HepG2 (cell line): ENCODE results near the gene TTC24. TPM values are rescaled to one million over a fixed set of nuclear protein-coding genes. Genes with fewer than 3 reads are reported as not detected.

Source experiments
- ATAC-seq: fragments of 200-7000 bp; cut with Tn5 transposase; 3 replicates; pipeline ENCODE4 v1.9.1; 2020; ENCODE audit warnings: mild to moderate bottlenecking, moderate library complexity
- BruUV-seq: library from RNA; stranded (reverse); fragments of 400-500 nt; replicated peaks from 2 replicates; lab custom pipeline; 2021; lab: Mats Ljungman, UMichigan
- CTCF ChIA-PET: fragments of 300-600 bp; formaldehyde crosslinking; extraction: SDS; loops from one replicate; lab custom pipeline; 2021; ENCODE audit warnings: low total read pairs, inconsistent platforms, low intra/inter-chr PET ratio; lab: Yijun Ruan, JAX
- POLR2A ChIA-PET: fragments of 350-600 bp; sonication (Branson Sonifier 250); formaldehyde crosslinking; loops from one replicate; lab custom pipeline; 2020; ENCODE audit warnings: antibody characterized with exemption, inconsistent platforms; lab: Yijun Ruan, JAX
- DNase-seq: peaks from one replicate; pipeline ENCODE4 v3.0.0-alpha.2; 2015; ENCODE audit warnings: low spot score
- FAIRE-seq: peaks from 3 replicates; lab custom pipeline; 2011; peaks lifted over from hg19 to GRCh38; lab: Jason Lieb, UNC
- H2AFZ ChIP-seq: one replicate; pipeline ENCODE4 v1.6.1; 2011; ENCODE audit warnings: low read length, inconsistent platforms
- H3K27ac ChIP-seq: fragments of 300-600 bp; 3 replicates; pipeline ENCODE4 v1.8.0; 2011; ENCODE audit warnings: mixed run types, mild to moderate bottlenecking, mixed read lengths, low read length, inconsistent platforms; ENCODE audit not compliant: insufficient read depth; ENCODE audit errors: extremely low read length
- H3K27me3 ChIP-seq, 2 experiments: fragments of 200-600 bp in 1 of 2; 2 replicates in 1 of 2; 3 replicates in 1 of 2; pipeline versions ENCODE4 v1.6.0 to v1.8.0; 2011; ENCODE audit warnings: low read length in 2 of 2, mild to moderate bottlenecking in 2 of 2, moderate library complexity in 2 of 2, inconsistent platforms in 1 of 2; ENCODE audit not compliant: insufficient read depth in 2 of 2, control insufficient read depth in 1 of 2
- H3K36me3 ChIP-seq, 2 experiments: fragments of 200-600 bp in 1 of 2; replicated peaks in 1 of 2; 2 replicates in 1 of 2; 3 replicates in 1 of 2; pipeline versions ENCODE4 v1.5.1 to v1.8.0; 2011; ENCODE audit warnings: low read length in 2 of 2, inconsistent platforms in 1 of 2; ENCODE audit not compliant: insufficient read depth in 2 of 2, control insufficient read depth in 1 of 2
- H3K4me1 ChIP-seq: 2 replicates; pipeline ENCODE4 v1.5.1; 2012; ENCODE audit warnings: low read length, inconsistent platforms; ENCODE audit not compliant: insufficient read depth
- H3K4me2 ChIP-seq: 2 replicates; pipeline ENCODE4 v1.6.0; 2011; ENCODE audit warnings: low read depth, low read length, inconsistent platforms
- H3K4me3 ChIP-seq, 3 experiments: fragments of 200-600 bp in 1 of 3; sonication (generic), shearing (Covaris generic) in 1 of 3; replicated peaks in 1 of 3; 2 replicates each; pipeline ENCODE4 v1.5.1; 2011 to 2016; ENCODE audit warnings: low read length in 3 of 3, inconsistent platforms in 2 of 3, low read depth in 2 of 3, mild to moderate bottlenecking in 2 of 3, control low read depth in 1 of 3, mixed read lengths in 1 of 3; ENCODE audit not compliant: insufficient read depth in 1 of 3
- H3K79me2 ChIP-seq: one replicate; pipeline ENCODE4 v1.6.1; 2011; ENCODE audit warnings: low read length, inconsistent platforms; ENCODE audit not compliant: insufficient read depth
- H3K9ac ChIP-seq: 2 replicates; pipeline ENCODE4 v1.6.0; 2011; ENCODE audit warnings: mild to moderate bottlenecking, low read depth, low read length, inconsistent platforms; ENCODE audit not compliant: insufficient read depth
- H3K9me3 ChIP-seq: 2 replicates; pipeline ENCODE4 v1.5.1; 2012; ENCODE audit warnings: mild to moderate bottlenecking, low read length
- H4K20me1 ChIP-seq: 2 replicates; pipeline ENCODE4 v1.6.0; 2011; ENCODE audit warnings: inconsistent platforms, mild to moderate bottlenecking, low read length, moderate library complexity; ENCODE audit not compliant: insufficient read depth
- DMAP1 ChIP-seq: IDR thresholded peaks from 2 replicates; pipeline ENCODE4 v1.6.1; 2016
- ELF3 ChIP-seq: IDR thresholded peaks from 2 replicates; pipeline ENCODE4 v1.6.1; 2016; ENCODE audit warnings: missing genetic modification reagents, missing compliant biosample characterization
- MTA1 ChIP-seq: sonication (generic); formaldehyde crosslinking; IDR thresholded peaks from 2 replicates; pipeline ENCODE4 v1.4.0; 2020; ENCODE audit warnings: missing genetic modification reagents, mild to moderate bottlenecking, borderline replicate concordance
- NFKB2 ChIP-seq: sonication (generic); formaldehyde crosslinking; IDR thresholded peaks from 2 replicates; pipeline ENCODE4 v1.4.0; 2020; ENCODE audit warnings: missing genetic modification reagents, borderline replicate concordance
- PCBP1 ChIP-seq: fragments of 200-400 bp; formaldehyde crosslinking; IDR thresholded peaks from 2 replicates; pipeline ENCODE4 v1.6.1; 2017; ENCODE audit warnings: mild to moderate bottlenecking, low read depth, low read length, borderline replicate concordance
- RXRB ChIP-seq: IDR thresholded peaks from 2 replicates; pipeline ENCODE4 v1.6.1; 2016; ENCODE audit warnings: borderline replicate concordance, missing genetic modification reagents, missing compliant biosample characterization
- SNAI1 ChIP-seq: sonication (generic); formaldehyde crosslinking; IDR thresholded peaks from 2 replicates; pipeline ENCODE4 v1.5.0; 2020; ENCODE audit warnings: mild to moderate bottlenecking, missing genetic modification reagents, borderline replicate concordance
- ZBTB7A ChIP-seq: sonication (generic); formaldehyde crosslinking; IDR thresholded peaks from 2 replicates; pipeline ENCODE4 v1.8.0; 2022; ENCODE audit warnings: mild to moderate bottlenecking, missing genetic modification reagents
- ZNF251 ChIP-seq: sonication (generic); formaldehyde crosslinking; IDR thresholded peaks from 2 replicates; pipeline ENCODE4 v1.9.0; 2021; ENCODE audit warnings: mild to moderate bottlenecking, missing genetic modification reagents
- ZNF496 ChIP-seq: sonication (generic); formaldehyde crosslinking; IDR thresholded peaks from 2 replicates; pipeline ENCODE4 v1.8.1; 2023; ENCODE audit warnings: mild to moderate bottlenecking, moderate library complexity, missing genetic modification reagents; ENCODE audit not compliant: insufficient replicate concordance
- ZNF552 ChIP-seq: sonication (generic); formaldehyde crosslinking; IDR thresholded peaks from 2 replicates; pipeline ENCODE4 v1.9.0; 2022; ENCODE audit warnings: missing genetic modification reagents, mild to moderate bottlenecking, borderline replicate concordance
- ZNF746 ChIP-seq: sonication (generic); formaldehyde crosslinking; IDR thresholded peaks from 2 replicates; pipeline ENCODE4 v1.8.0; 2022; ENCODE audit warnings: mild to moderate bottlenecking, missing genetic modification reagents
- ZNF749 ChIP-seq: sonication (generic); formaldehyde crosslinking; IDR thresholded peaks from 2 replicates; pipeline ENCODE4 v1.8.0; 2022; ENCODE audit warnings: mild to moderate bottlenecking, missing genetic modification reagents, moderate library complexity, borderline replicate concordance
- WGBS: methylation state at CpG from one replicate; pipeline ENCODE4 v1.1.6; 2017; ENCODE audit warnings: low lambda C conversion rate; 5-methylcytosine and 5-hydroxymethylcytosine counted together
- in situ Hi-C: cut with HindIII; loops from 2 replicates; pipeline ENCODE4 v1.10.0; 2017; ENCODE audit warnings: low pct_unique_long_range_greater_than_20kb; ENCODE audit not compliant: extremely low pct_ligation_motif_present
- intact Hi-C: fragments of 100-400 bp; cut with micrococcal nuclease; formaldehyde crosslinking; loops from one replicate; pipeline ENCODE4 v1.10.0; 2022; ENCODE audit not compliant: unreplicated experiment
- polyA plus RNA-seq, 8 experiments: library from polyadenylated mRNA; depleted of rRNA in 3 of 8; stranded (reverse) in 7 of 8; unstranded in 1 of 8; fragments of >200 nt; fragmentation: Illumina TruSeq in 4 of 8; extraction: Trizol in 4 of 8; gene quantifications; 2 replicates each; pipeline versions ENCODE4 v1.2.1 to v1.2.3, GENCODE V29; 2011 to 2016; ENCODE audit warnings: low read depth in 4 of 8, missing spikeins in 1 of 8, mixed read lengths in 1 of 8; ENCODE audit not compliant: insufficient read depth in 1 of 8
- total RNA-seq, 5 experiments: library from RNA; depleted of rRNA; stranded (reverse); fragments of >200 nt; fragmentation: Illumina TruSeq; extraction: Trizol; gene quantifications; 2 replicates each; pipeline ENCODE4 v1.2.3, GENCODE V29; 2016; ENCODE audit warnings: low read depth in 1 of 5
- TF ChIP-seq, protein P1 (sequence below): IDR thresholded peaks from 2 replicates; pipeline ENCODE4 v1.6.1; 2016
- TF ChIP-seq, protein P2 (sequence below), 2 experiments: fragments of 450-650 bp in 1 of 2; sonication (generic) in 1 of 2; formaldehyde crosslinking; IDR thresholded peaks; 2 replicates each; pipeline versions ENCODE4 v1.5.0 to v1.8.0; 2020 to 2022; ENCODE audit warnings: mild to moderate bottlenecking in 1 of 2, missing genetic modification reagents in 1 of 2
- TF ChIP-seq, protein P3 (sequence below): sonication (generic); formaldehyde crosslinking; IDR thresholded peaks from 2 replicates; pipeline ENCODE4 v1.5.0; 2020; ENCODE audit warnings: mild to moderate bottlenecking, missing genetic modification reagents, borderline replicate concordance

TTC24 gene
- total and polyA plus RNA-seq, 2 of the 13 experiments (the other 11 are each of a cell fraction or from before 2014, with no cell fraction given) = 0.13 to 0.18 TPM

DNA sequence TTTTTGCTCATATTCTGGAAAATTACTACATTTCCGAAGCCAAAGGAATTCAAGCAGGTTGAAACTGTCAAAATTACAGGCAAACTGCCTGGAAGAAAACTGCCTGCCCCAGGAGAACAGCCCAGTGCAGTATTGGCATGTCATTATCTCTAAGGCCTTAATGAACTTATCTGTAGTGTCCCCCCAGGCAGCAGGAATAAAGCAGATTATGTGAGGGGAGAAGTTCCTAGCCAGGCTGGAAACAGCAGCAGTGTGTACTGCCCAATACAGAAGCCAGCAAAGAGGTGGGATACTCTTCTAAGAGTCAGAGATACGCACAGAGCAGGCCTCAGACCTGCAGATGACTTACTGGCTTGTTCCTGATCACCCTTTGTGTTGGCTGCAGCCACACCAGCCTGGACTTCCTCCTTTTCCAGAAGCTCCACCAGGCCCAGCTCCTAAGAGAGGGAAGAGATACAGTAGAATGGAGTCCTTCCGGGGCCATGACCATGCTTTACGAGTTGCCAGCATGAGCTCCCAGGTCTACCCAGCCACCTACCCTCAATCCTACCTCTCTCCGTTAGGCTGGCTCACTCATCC lies 18.8 kb upstream of the TTC24 start:
- no peak overlapping the region for H3K4me3 ChIP-seq
- H3K9me3 ChIP-seq = no peaks in the 10 kb centered on the region
- CTCF ChIA-PET = no interaction called here
- H3K36me3 ChIP-seq = peaks cover 15 to 48% of the 10 kb centered on the region in 2 experiments; a peak in 4 of 5 replicates
- POLR2A ChIA-PET = no interaction called here
- ATAC-seq (no peak), FAIRE-seq (no peak), DNase-seq (no peak)
- no peak overlapping the region for H3K9ac ChIP-seq
- 72% methylated on average over 5 of the region's 5 CpGs for WGBS
- no peak overlapping the region for H3K4me2 ChIP-seq
- no peaks in the 10 kb centered on the region for H3K27me3 ChIP-seq
- no TSS peak for BruUV-seq
- H2AFZ ChIP-seq = no peak overlapping the region
- intact Hi-C loops = no loop called here
- no peaks in the 10 kb centered on the region for H3K4me1 ChIP-seq
- in situ Hi-C loops = no loop called here
- no peak overlapping the region for H3K27ac ChIP-seq
- no peaks in the 10 kb centered on the region for H3K79me2 ChIP-seq
- TF ChIP-seq SNAI1 (CRISPR knock-in tag) (no peak), RXRB (CRISPR knock-in tag) (no peak), ZNF552 (CRISPR knock-in tag) (no peak), DMAP1 (CRISPR knock-in tag) (no peak), ZNF496 (CRISPR knock-in tag) (no peak), ZNF746 (CRISPR knock-in tag) (no peak), ZNF251 (no peak), ELF3 (CRISPR knock-in tag) (no peak), PCBP1 (no peak), MTA1 (no peak), NFKB2 (CRISPR knock-in tag) (no peak), ZNF749 (no peak), ZBTB7A (CRISPR knock-in tag) (no peak)
- TF ChIP-seq, protein P1, sequence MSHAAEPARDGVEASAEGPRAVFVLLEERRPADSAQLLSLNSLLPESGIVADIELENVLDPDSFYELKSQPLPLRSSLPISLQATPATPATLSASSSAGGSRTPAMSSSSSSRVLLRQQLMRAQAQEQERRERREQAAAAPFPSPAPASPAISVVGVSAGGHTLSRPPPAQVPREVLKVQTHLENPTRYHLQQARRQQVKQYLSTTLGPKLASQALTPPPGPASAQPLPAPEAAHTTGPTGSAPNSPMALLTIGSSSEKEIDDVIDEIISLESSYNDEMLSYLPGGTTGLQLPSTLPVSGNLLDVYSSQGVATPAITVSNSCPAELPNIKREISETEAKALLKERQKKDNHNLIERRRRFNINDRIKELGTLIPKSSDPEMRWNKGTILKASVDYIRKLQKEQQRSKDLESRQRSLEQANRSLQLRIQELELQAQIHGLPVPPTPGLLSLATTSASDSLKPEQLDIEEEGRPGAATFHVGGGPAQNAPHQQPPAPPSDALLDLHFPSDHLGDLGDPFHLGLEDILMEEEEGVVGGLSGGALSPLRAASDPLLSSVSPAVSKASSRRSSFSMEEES = no peak
- TF ChIP-seq, protein P2, sequence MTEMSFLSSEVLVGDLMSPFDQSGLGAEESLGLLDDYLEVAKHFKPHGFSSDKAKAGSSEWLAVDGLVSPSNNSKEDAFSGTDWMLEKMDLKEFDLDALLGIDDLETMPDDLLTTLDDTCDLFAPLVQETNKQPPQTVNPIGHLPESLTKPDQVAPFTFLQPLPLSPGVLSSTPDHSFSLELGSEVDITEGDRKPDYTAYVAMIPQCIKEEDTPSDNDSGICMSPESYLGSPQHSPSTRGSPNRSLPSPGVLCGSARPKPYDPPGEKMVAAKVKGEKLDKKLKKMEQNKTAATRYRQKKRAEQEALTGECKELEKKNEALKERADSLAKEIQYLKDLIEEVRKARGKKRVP (CRISPR knock-in tag; IDR thresholded peaks at IDR 0.05) = no peak
- TF ChIP-seq, protein P3, sequence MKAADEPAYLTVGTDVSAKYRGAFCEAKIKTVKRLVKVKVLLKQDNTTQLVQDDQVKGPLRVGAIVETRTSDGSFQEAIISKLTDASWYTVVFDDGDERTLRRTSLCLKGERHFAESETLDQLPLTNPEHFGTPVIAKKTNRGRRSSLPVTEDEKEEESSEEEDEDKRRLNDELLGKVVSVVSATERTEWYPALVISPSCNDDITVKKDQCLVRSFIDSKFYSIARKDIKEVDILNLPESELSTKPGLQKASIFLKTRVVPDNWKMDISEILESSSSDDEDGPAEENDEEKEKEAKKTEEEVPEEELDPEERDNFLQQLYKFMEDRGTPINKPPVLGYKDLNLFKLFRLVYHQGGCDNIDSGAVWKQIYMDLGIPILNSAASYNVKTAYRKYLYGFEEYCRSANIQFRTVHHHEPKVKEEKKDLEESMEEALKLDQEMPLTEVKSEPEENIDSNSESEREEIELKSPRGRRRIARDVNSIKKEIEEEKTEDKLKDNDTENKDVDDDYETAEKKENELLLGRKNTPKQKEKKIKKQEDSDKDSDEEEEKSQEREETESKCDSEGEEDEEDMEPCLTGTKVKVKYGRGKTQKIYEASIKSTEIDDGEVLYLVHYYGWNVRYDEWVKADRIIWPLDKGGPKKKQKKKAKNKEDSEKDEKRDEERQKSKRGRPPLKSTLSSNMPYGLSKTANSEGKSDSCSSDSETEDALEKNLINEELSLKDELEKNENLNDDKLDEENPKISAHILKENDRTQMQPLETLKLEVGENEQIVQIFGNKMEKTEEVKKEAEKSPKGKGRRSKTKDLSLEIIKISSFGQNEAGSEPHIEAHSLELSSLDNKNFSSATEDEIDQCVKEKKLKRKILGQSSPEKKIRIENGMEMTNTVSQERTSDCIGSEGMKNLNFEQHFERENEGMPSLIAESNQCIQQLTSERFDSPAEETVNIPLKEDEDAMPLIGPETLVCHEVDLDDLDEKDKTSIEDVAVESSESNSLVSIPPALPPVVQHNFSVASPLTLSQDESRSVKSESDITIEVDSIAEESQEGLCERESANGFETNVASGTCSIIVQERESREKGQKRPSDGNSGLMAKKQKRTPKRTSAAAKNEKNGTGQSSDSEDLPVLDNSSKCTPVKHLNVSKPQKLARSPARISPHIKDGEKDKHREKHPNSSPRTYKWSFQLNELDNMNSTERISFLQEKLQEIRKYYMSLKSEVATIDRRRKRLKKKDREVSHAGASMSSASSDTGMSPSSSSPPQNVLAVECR (CRISPR knock-in tag) = no peak
- TF ChIP-seq, all 625 proteins: peak for 0
- H4K20me1 ChIP-seq = no peaks in the 10 kb centered on the region
